Vagina (tissue), 2 donors: ENCODE data around the gene TMEM98.

Experiments
- CTCF ChIP-seq, 3 experiments: fragments of 450-650 bp in 2 of 3; fragments of 200-600 bp in 1 of 3; sonication (generic) in 1 of 3; IDR thresholded peaks; one replicate each; pipeline ENCODE4 v1.5.1; 2017 to 2019; ENCODE audit warnings: antibody characterized with exemption in 3 of 3, mild to moderate bottlenecking in 2 of 3, moderate library complexity in 2 of 3
- POLR2A ChIP-seq, 2 donors: fragments of 450-650 bp; IDR thresholded peaks; one replicate each; pipeline ENCODE4 v1.6.1; 2017; ENCODE audit warnings: antibody characterized with exemption in 2 of 2, mild to moderate bottlenecking in 2 of 2, moderate library complexity in 2 of 2
- POLR2AphosphoS5 ChIP-seq, 2 donors: sonication (generic); formaldehyde crosslinking; IDR thresholded peaks; one replicate each; pipeline ENCODE4 v1.9.0; 2017; ENCODE audit warnings: antibody characterized with exemption in 2 of 2, mild to moderate bottlenecking in 2 of 2, low read depth in 1 of 2; ENCODE audit not compliant: insufficient read depth in 1 of 2

GRCh38 chr17:32953045-32953444 is 25.1 kb downstream of the TMEM98 start:
- TF ChIP-seq POLR2A (IDR thresholded peaks at IDR 0.05) (no peak), CTCF (IDR thresholded peaks at IDR 0.05) (no peak), POLR2AphosphoS5 (IDR thresholded peaks at IDR 0.05; ENCODE audit: insufficient read depth in 1 of 2, low read depth in 1 of 2) (no peak)
